Neural progenitor cell (in vitro differentiated cells): Measurements from ENCODE around the gene NBPF4. TPM values are rescaled to one million over a fixed set of nuclear protein-coding genes. Genes with fewer than 3 reads are reported as not detected.
A peak's percentile ranks its signal among the peaks of the same experiment; 100 is the strongest.
"Not testable (repeated sequence)": the region's sequence is repeated elsewhere in the genome, so short reads cannot be mapped to it uniquely, and the experiment has no call there.

Experiments
- DNase-seq: peaks from one replicate; pipeline ENCODE4 v3.0.0-alpha.2; 2016; ENCODE audit warnings: low spot score
- H2AFZ ChIP-seq: fragments of 200-600 bp; sonication (generic); replicated peaks from 2 replicates; pipeline ENCODE4 v1.6.1; 2016; ENCODE audit warnings: antibody characterized with exemption
- H3F3A ChIP-seq: fragments of 200-600 bp; sonication (generic); 2 replicates; pipeline ENCODE4 v1.6.1; 2016; ENCODE audit warnings: antibody characterized with exemption, low read depth
- H3K27ac ChIP-seq: fragments of 200-600 bp; sonication (generic); 2 replicates; pipeline ENCODE4 v1.5.1; 2016; ENCODE audit warnings: mild to moderate bottlenecking
- H3K27me3 ChIP-seq: fragments of 200-600 bp; sonication (generic); 2 replicates; pipeline ENCODE4 v1.6.1; 2016; ENCODE audit warnings: mild to moderate bottlenecking, moderate library complexity
- H3K36me3 ChIP-seq: fragments of 200-600 bp; sonication (generic); 2 replicates; pipeline ENCODE4 v1.5.1; 2016
- H3K4me1 ChIP-seq: fragments of 200-600 bp; sonication (generic); 2 replicates; pipeline ENCODE4 v1.6.1; 2016; ENCODE audit warnings: mixed run types
- H3K4me2 ChIP-seq: fragments of 200-600 bp; sonication (generic); 2 replicates; pipeline ENCODE4 v1.6.1; 2016
- H3K4me3 ChIP-seq: fragments of 200-600 bp; sonication (generic); 2 replicates; pipeline ENCODE4 v1.5.1; 2016
- H3K79me2 ChIP-seq: fragments of 200-600 bp; sonication (generic); 2 replicates; pipeline ENCODE4 v1.6.1; 2016; ENCODE audit warnings: low read depth
- H3K9ac ChIP-seq: fragments of 200-600 bp; sonication (generic); 2 replicates; pipeline ENCODE4 v1.6.1; 2016
- H3K9me3 ChIP-seq: fragments of 200-600 bp; sonication (generic); 2 replicates; pipeline ENCODE4 v1.5.1; 2016; ENCODE audit warnings: low read depth
- H4K20me1 ChIP-seq: fragments of 200-600 bp; sonication (generic); 2 replicates; pipeline ENCODE4 v1.6.1; 2016; ENCODE audit warnings: low read depth
- H3K27ac Mint-ChIP-seq: 3 replicates; pipeline ENCODE4 v1.8.0; 2021; ENCODE audit warnings: mixed read lengths
- H3K27me3 Mint-ChIP-seq: 2 replicates; pipeline ENCODE4 v1.8.0; 2022; ENCODE audit warnings: low read depth, mild to moderate bottlenecking, inconsistent platforms, moderate library complexity, mixed read lengths; ENCODE audit not compliant: insufficient read depth
- H3K36me3 Mint-ChIP-seq: 3 replicates; pipeline ENCODE4 v1.8.0; 2021; ENCODE audit warnings: mixed read lengths
- H3K4me1 Mint-ChIP-seq: 3 replicates; pipeline ENCODE4 v1.8.0; 2021; ENCODE audit warnings: mixed read lengths
- H3K4me3 Mint-ChIP-seq: 3 replicates; pipeline ENCODE4 v1.8.0; 2021; ENCODE audit warnings: mild to moderate bottlenecking, moderate library complexity, mixed read lengths
- H3K9me3 Mint-ChIP-seq: 3 replicates; pipeline ENCODE4 v1.8.0; 2020; ENCODE audit warnings: mixed read lengths
- CTCF ChIP-seq: fragments of 200-600 bp; sonication (generic); IDR thresholded peaks from 2 replicates; pipeline ENCODE4 v1.5.1; 2017; ENCODE audit warnings: antibody characterized with exemption, mild to moderate bottlenecking
- EZH2 ChIP-seq: fragments of 200-600 bp; sonication (generic); IDR thresholded peaks from 2 replicates; pipeline ENCODE4 v1.6.1; 2017; ENCODE audit warnings: antibody characterized with exemption, mild to moderate bottlenecking, moderate library complexity
- EZH2phosphoT487 ChIP-seq: fragments of 200-600 bp; sonication (generic); IDR thresholded peaks from 2 replicates; pipeline ENCODE4 v1.6.1; 2017; ENCODE audit warnings: antibody characterized with exemption
- total RNA-seq: library from RNA; depleted of rRNA; stranded (reverse); fragments of >200 nt; gene quantifications from 2 replicates; pipeline ENCODE4 v1.2.3, GENCODE V29; 2015; ENCODE audit warnings: low replicate concordance

NBPF4 gene
- total RNA-seq, 1 donor from 2014 or later = not detected

GRCh38 chr1:108209456-108210108 lies 34.3 kb downstream of the NBPF4 start:
- Histone ChIP-seq H3K79me2 (no peaks in the 10 kb centered on the region), H3K27ac (no peak overlapping the region), H3K4me2 (no peak overlapping the region), H3K4me1 (no peaks in the 10 kb centered on the region), H3F3A (no peaks in the 10 kb centered on the region), H3K9me3 (peaks cover 2% of the 10 kb centered on the region), H3K4me3 (no peak overlapping the region), H3K27me3 (no peaks in the 10 kb centered on the region), H2AFZ (peak overlapping the region; percentile 86), H3K36me3 (no peaks in the 10 kb centered on the region), H4K20me1 (no peaks in the 10 kb centered on the region), H3K9ac (no peak overlapping the region)
- Mint-ChIP-seq H3K27ac (no peak overlapping the region), H3K36me3 (no peaks in the 10 kb centered on the region), H3K27me3 (peaks cover 2% of the 10 kb centered on the region), H3K9me3 (peaks cover 8% of the 10 kb centered on the region), H3K4me3 (no peak overlapping the region), H3K4me1 (no peaks in the 10 kb centered on the region)
- TF ChIP-seq EZH2 (no peak), EZH2phosphoT487 (no peak), CTCF (no peak)
- no peak for DNase-seq

- TF ChIP-seq CTCF (no peak), EZH2 (no peak), EZH2phosphoT487 (no peak)
- H3K27me3 ChIP-seq = no peaks in the 10 kb centered on the region
- no peak overlapping the region for H3K27ac ChIP-seq
- H3K4me3 Mint-ChIP-seq = no peak overlapping the region
- peaks cover 7% of the 10 kb centered on the region for H3K27me3 Mint-ChIP-seq
- peaks cover 4% of the 10 kb centered on the region for H3K9me3 ChIP-seq
- no peak overlapping the region for H3K9ac ChIP-seq
- no peak overlapping the region for H3K4me3 ChIP-seq
- H3K79me2 ChIP-seq = no peaks in the 10 kb centered on the region
- no peak overlapping the region for H3K4me2 ChIP-seq
- peaks cover 13% of the 10 kb centered on the region for H3K9me3 Mint-ChIP-seq
- H3K36me3 Mint-ChIP-seq = no peaks in the 10 kb centered on the region
- no peaks in the 10 kb centered on the region for H3K4me1 Mint-ChIP-seq
- peak overlapping the region; percentile 86 for H2AFZ ChIP-seq
- no peaks in the 10 kb centered on the region for H3K36me3 ChIP-seq
- no peak overlapping the region for H3K27ac Mint-ChIP-seq
- no peaks in the 10 kb centered on the region for H3K4me1 ChIP-seq
- DNase-seq = peak; percentile 12
- H4K20me1 ChIP-seq = no peaks in the 10 kb centered on the region
- no peaks in the 10 kb centered on the region for H3F3A ChIP-seq
These were observed 35.0 kb downstream of the NBPF4 start for GRCh38 chr1:108208724-108209446.

- H3K27ac Mint-ChIP-seq, H3K4me2 ChIP-seq, DNase-seq, H4K20me1 ChIP-seq, H3K27ac ChIP-seq, H3K4me1 ChIP-seq, H3K36me3 ChIP-seq, H3K4me3 Mint-ChIP-seq, H2AFZ ChIP-seq, H3F3A ChIP-seq, H3K4me3 ChIP-seq, H3K9me3 ChIP-seq, H3K9ac ChIP-seq, H3K36me3 Mint-ChIP-seq: not testable (repeated sequence)
- Mint-ChIP-seq H3K27me3 (peaks cover 11% of the 10 kb centered on the region), H3K4me1 (peaks cover 16% of the 10 kb centered on the region), H3K9me3 (peaks cover 13% of the 10 kb centered on the region)
- H3K79me2 ChIP-seq = peaks cover 14% of the 10 kb centered on the region
- peaks cover 12% of the 10 kb centered on the region for H3K27me3 ChIP-seq
These were observed 40.3 kb downstream of the NBPF4 start for GRCh38 chr1:108203582-108203981.

GRCh38 chr1:108201687-108202086 lies 42.2 kb downstream of the NBPF4 start:
- Histone ChIP-seq H3K27ac (no peak overlapping the region), H3K36me3 (peaks cover 3% of the 10 kb centered on the region), H3K79me2 (peaks cover 33% of the 10 kb centered on the region), H2AFZ (no peak overlapping the region), H4K20me1 (peaks cover 7% of the 10 kb centered on the region), H3K4me2 (no peak overlapping the region), H3F3A (peaks cover 4% of the 10 kb centered on the region), H3K9ac (no peak overlapping the region), H3K4me1 (peaks cover 18% of the 10 kb centered on the region), H3K9me3 (peaks cover 4% of the 10 kb centered on the region), H3K27me3 (peaks cover 12% of the 10 kb centered on the region), H3K4me3 (no peak overlapping the region)
- H3K27ac Mint-ChIP-seq = no peak overlapping the region
- H3K36me3 Mint-ChIP-seq = peaks cover 16% of the 10 kb centered on the region
- peaks cover 11% of the 10 kb centered on the region for H3K27me3 Mint-ChIP-seq
- DNase-seq = no peak
- TF ChIP-seq CTCF = no peak
- TF ChIP-seq EZH2phosphoT487 = no peak
- TF ChIP-seq EZH2 = no peak
- no peak overlapping the region for H3K4me3 Mint-ChIP-seq
- H3K4me1 Mint-ChIP-seq = peaks cover 19% of the 10 kb centered on the region
- peaks cover 17% of the 10 kb centered on the region for H3K9me3 Mint-ChIP-seq
